Measurements from ENCODE around the gene CCDC14.

Gene CCDC14

DNA sequence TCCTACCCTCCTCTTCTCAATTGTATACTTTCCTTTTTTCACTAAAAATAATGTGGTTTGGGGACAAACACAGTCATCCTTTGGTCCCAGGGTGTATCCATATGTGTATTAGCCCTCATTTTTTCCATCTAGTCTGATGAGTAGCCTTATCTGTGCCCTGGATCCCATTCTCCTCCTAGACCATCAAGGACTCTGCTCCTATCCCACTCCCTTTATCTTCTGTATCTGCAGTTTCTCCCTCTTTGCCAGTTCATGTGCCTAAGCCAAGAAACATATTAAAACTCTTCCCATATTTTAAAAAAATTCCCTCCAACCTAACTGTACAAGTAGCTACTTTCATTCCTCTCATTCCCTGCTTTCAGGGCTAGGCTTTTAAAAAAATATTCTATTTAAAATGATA, 25.2 kb downstream of the CCDC14 start:
- Histone ChIP-seq H3K27ac (ENCODE audit: low read depth, low read length, severe bottlenecking) (no peak overlapping the region), H3K4me3 (ENCODE audit: extremely low read depth, insufficient read depth, low read length, poor library complexity, severe bottlenecking) (no peak overlapping the region), H3K4me1 (ENCODE audit: control insufficient read depth, insufficient read depth, low read length, poor library complexity, severe bottlenecking) (no peaks in the 10 kb centered on the region), H3K36me3 (ENCODE audit: control insufficient read depth, insufficient read depth, low read length) (peaks cover 25% of the 10 kb centered on the region), H3K9me3 (ENCODE audit: control insufficient read depth, low read length) (no peaks in the 10 kb centered on the region)

DNA sequence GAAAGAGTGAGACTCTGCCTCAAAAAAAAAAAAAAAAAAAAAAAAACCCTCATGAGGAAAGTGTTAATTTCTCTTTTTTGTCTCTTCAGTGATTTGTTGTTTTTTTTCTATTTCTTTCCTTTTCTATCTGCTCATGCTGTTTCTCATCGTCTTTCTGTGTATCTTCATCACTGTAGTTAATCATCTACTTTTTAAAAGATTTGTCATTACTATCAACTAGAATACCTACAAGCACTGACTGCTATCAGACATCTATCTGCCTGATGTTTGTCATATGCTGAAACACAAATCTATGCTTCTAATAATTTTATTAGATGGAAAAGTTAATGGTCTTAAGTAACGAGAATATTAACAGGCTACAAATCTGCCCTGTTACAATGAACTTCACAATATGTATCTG, 26.8 kb downstream of the CCDC14 start:
- 90% methylated on average over 1 of the region's 2 CpGs; no CpG with 5 or more reads in 1 of the 2 experiments for WGBS, 2 experiments (ENCODE audit: insufficient coverage in 2 of 2)
- Histone ChIP-seq H3K9me3 (ENCODE audit: control insufficient read depth, low read length) (no peaks in the 10 kb centered on the region), H3K27ac (ENCODE audit: low read depth, low read length, severe bottlenecking) (no peak overlapping the region), H3K36me3 (ENCODE audit: control insufficient read depth, insufficient read depth, low read length) (peaks cover 32% of the 10 kb centered on the region), H3K4me3 (ENCODE audit: extremely low read depth, insufficient read depth, low read length, poor library complexity, severe bottlenecking) (no peak overlapping the region), H3K4me1 (ENCODE audit: control insufficient read depth, insufficient read depth, low read length, poor library complexity, severe bottlenecking) (no peaks in the 10 kb centered on the region)

DNA sequence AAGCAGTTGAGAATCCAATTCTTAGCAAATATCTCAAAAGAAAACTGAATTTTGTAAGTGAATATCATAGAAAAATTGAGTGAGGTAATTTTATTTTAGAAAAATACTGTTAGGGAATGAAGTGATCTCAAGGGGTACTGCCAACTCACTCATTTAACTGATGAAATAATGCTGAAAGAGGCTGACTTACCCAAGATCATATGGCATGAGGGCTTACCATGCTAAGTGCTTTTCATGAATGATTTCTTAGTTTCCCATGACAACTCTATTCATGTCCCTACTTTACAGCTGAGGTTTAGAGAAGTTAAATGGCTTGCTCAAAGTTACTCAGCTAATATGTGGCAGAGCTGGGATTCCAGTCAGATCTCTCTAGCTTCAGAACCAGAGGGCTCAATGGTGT, 30.6 kb downstream of the CCDC14 start:
- no peak overlapping the region for H3K27ac ChIP-seq (ENCODE audit: low read depth, low read length, severe bottlenecking)
- H3K4me3 ChIP-seq (ENCODE audit: extremely low read depth, insufficient read depth, low read length, poor library complexity, severe bottlenecking), result no peak overlapping the region
- peaks cover 52% of the 10 kb centered on the region for H3K36me3 ChIP-seq (ENCODE audit: control insufficient read depth, insufficient read depth, low read length)
- H3K4me1 ChIP-seq (ENCODE audit: control insufficient read depth, insufficient read depth, low read length, poor library complexity, severe bottlenecking), result no peaks in the 10 kb centered on the region
- no peaks in the 10 kb centered on the region for H3K9me3 ChIP-seq (ENCODE audit: control insufficient read depth, low read length)

DNA sequence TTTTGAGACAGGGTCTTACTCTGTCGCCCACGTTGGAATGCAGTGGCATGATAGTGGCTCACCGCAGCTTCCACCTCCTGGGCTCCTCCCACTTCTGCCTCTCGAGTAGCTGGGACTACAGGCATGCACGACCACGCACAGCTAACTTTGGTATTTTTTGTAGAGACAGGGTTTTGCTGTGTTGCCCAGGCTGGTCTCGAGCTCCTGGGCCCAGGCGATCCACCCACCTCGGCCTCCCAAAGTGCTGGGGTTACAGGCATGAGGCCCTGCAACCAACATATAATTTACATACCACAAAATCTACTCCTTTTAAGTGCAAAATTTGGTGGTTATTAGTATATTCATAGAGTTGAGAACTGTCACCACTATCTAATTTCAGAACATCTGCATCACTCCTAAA, 31.7 kb downstream of the CCDC14 start:
- no peaks in the 10 kb centered on the region for H3K9me3 ChIP-seq (ENCODE audit: control insufficient read depth, low read length)
- no peak overlapping the region for H3K4me3 ChIP-seq (ENCODE audit: extremely low read depth, insufficient read depth, low read length, poor library complexity, severe bottlenecking)
- peaks cover 62% of the 10 kb centered on the region for H3K36me3 ChIP-seq (ENCODE audit: control insufficient read depth, insufficient read depth, low read length)
- H3K27ac ChIP-seq (ENCODE audit: low read depth, low read length, severe bottlenecking), result no peak overlapping the region
- no peaks in the 10 kb centered on the region for H3K4me1 ChIP-seq (ENCODE audit: control insufficient read depth, insufficient read depth, low read length, poor library complexity, severe bottlenecking)
- WGBS, 2 experiments (ENCODE audit: insufficient coverage in 2 of 2), result 90% methylated on average over 2 of the region's 9 CpGs; no CpG with 5 or more reads in 1 of the 2 experiments

DNA sequence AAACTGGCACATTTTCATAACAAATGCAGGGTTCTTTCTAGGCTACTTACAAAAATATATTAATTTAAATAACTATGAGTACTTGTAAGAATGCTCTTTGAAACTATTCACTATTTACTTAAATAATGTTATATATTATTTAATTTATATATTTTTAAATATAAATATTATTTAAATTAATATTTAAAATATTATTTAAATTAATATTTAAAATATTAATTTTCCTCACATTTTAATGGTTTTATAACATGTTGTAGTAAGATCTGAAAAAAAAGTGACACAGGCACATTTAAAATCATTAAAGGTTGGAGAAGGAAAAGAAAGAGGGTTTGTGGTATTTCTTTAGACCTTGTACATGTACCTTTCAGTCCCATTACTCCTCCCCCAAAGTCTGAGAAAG, 34.6 kb downstream of the CCDC14 start:
- peaks cover under 1% of the 10 kb centered on the region for H3K9me3 ChIP-seq (ENCODE audit: control insufficient read depth, low read length)
- H3K4me1 ChIP-seq (ENCODE audit: control insufficient read depth, insufficient read depth, low read length, poor library complexity, severe bottlenecking), result no peaks in the 10 kb centered on the region
- no peak overlapping the region for H3K27ac ChIP-seq (ENCODE audit: low read depth, low read length, severe bottlenecking)
- H3K4me3 ChIP-seq (ENCODE audit: extremely low read depth, insufficient read depth, low read length, poor library complexity, severe bottlenecking), result no peak overlapping the region
- H3K36me3 ChIP-seq (ENCODE audit: control insufficient read depth, insufficient read depth, low read length), result peaks cover 70% of the 10 kb centered on the region

DNA sequence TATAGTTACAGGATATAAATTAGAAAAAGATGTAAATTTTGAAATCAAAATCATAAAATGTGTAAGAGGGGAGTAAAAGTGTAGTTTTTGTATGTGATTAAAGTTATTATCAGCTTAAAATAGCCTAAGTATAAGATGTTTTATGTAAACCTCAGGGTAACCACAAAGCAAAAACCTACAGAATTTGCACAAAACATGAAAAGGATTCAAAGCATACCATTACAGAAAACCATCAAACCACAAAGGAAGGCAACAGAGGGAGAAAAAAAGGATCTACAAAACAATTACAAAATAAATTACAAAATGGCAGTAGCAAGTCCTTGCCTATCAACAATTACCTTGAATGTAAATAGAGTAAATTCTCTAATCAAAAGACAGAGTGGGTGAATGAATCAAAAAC, 40.2 kb downstream of the CCDC14 start:
- Histone ChIP-seq H3K9me3 (ENCODE audit: control insufficient read depth, low read length) (peaks cover 14% of the 10 kb centered on the region), H3K4me1 (ENCODE audit: control insufficient read depth, insufficient read depth, low read length, poor library complexity, severe bottlenecking) (no peaks in the 10 kb centered on the region), H3K36me3 (ENCODE audit: control insufficient read depth, insufficient read depth, low read length) (peaks cover 58% of the 10 kb centered on the region), H3K4me3 (ENCODE audit: extremely low read depth, insufficient read depth, low read length, poor library complexity, severe bottlenecking) (no peak overlapping the region), H3K27ac (ENCODE audit: low read depth, low read length, severe bottlenecking) (no peak overlapping the region)

DNA sequence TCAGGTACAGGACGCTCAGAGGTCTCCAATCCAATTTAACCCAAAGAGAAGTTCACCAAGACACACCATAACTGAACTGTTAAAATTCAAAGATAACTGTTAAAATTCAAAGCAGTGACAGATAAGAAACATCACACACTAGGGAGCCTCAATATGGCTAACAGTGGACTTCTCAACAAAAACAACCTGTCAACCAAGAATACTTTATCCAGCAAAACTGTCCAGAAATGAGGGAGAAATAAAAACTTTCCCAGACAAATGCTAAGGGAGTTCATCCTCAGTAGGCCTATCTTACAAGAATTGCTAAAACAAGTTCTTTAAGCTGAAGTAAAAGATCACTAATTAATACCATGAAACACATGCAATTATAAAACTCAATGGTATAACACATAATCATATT, 40.6 kb downstream of the CCDC14 start:
- WGBS, 2 experiments (ENCODE audit: insufficient coverage in 2 of 2), result 100% methylated on average over 1 of the region's 1 CpG; no CpG with 5 or more reads in 1 of the 2 experiments

DNA sequence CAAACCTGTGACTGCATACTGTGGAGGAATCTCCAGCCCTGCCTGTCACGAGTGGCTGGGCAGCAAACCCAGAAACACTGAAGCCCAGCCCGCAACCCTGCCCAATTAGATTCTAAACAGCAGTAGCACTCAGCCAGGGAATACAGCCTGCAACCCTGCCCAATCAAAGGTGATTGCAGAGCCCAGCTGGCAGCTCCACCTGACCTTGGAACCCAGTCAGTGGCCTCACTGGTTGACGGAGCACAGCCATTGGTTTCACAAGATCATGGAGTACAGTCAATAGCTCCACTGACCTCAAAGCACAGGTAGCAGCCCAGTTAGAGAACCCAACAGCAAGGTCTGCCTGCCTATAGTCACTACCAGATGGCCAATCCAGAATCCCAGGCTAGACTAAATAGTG, 41.7 kb downstream of the CCDC14 start:
- Histone ChIP-seq H3K4me3 (ENCODE audit: extremely low read depth, insufficient read depth, low read length, poor library complexity, severe bottlenecking) (no peak overlapping the region), H3K9me3 (ENCODE audit: control insufficient read depth, low read length) (peaks cover 14% of the 10 kb centered on the region), H3K27ac (ENCODE audit: low read depth, low read length, severe bottlenecking) (no peak overlapping the region), H3K36me3 (ENCODE audit: control insufficient read depth, insufficient read depth, low read length) (peaks cover 57% of the 10 kb centered on the region), H3K4me1 (ENCODE audit: control insufficient read depth, insufficient read depth, low read length, poor library complexity, severe bottlenecking) (no peaks in the 10 kb centered on the region)
- WGBS, 2 experiments (ENCODE audit: insufficient coverage in 2 of 2), result 93 to 100% methylated on average over 3 of the region's 3 CpGs

More for the DNA sequence above, 40.6 kb downstream of the CCDC14 start:
- H3K9me3 ChIP-seq (ENCODE audit: control insufficient read depth, low read length), result peaks cover 14% of the 10 kb centered on the region
- no peak overlapping the region for H3K4me3 ChIP-seq (ENCODE audit: extremely low read depth, insufficient read depth, low read length, poor library complexity, severe bottlenecking)
- no peak overlapping the region for H3K27ac ChIP-seq (ENCODE audit: low read depth, low read length, severe bottlenecking)
- peaks cover 58% of the 10 kb centered on the region for H3K36me3 ChIP-seq (ENCODE audit: control insufficient read depth, insufficient read depth, low read length)
- no peaks in the 10 kb centered on the region for H3K4me1 ChIP-seq (ENCODE audit: control insufficient read depth, insufficient read depth, low read length, poor library complexity, severe bottlenecking)

DNA sequence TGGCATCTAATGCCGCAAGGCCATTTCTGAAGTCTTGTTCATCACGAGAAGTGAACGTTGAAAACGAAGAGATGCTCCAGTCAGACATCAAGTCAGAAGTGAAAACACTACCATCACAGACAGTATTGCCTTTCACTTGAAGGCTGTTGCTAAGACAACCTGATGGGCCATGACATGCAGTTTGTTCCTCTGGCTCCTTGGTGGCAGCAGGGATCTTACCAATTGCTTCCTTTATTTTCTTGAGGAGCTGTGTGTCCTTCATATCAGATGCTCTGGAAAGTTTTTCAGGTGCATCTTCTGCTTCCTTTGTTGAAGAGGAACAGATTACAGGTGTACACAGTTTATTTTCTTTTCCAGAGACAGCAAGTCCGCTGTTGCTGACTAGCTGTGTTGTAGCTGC, 46.2 kb downstream of the CCDC14 start:
- H3K36me3 ChIP-seq (ENCODE audit: control insufficient read depth, insufficient read depth, low read length), result peaks cover 27% of the 10 kb centered on the region
- no peak overlapping the region for H3K4me3 ChIP-seq (ENCODE audit: extremely low read depth, insufficient read depth, low read length, poor library complexity, severe bottlenecking)
- no peaks in the 10 kb centered on the region for H3K9me3 ChIP-seq (ENCODE audit: control insufficient read depth, low read length)
- H3K4me1 ChIP-seq (ENCODE audit: control insufficient read depth, insufficient read depth, low read length, poor library complexity, severe bottlenecking), result no peaks in the 10 kb centered on the region
- no peak overlapping the region for H3K27ac ChIP-seq (ENCODE audit: low read depth, low read length, severe bottlenecking)
- 97 to 100% methylated on average over 4 of the region's 5 CpGs for WGBS, 2 experiments (ENCODE audit: insufficient coverage in 2 of 2)

DNA sequence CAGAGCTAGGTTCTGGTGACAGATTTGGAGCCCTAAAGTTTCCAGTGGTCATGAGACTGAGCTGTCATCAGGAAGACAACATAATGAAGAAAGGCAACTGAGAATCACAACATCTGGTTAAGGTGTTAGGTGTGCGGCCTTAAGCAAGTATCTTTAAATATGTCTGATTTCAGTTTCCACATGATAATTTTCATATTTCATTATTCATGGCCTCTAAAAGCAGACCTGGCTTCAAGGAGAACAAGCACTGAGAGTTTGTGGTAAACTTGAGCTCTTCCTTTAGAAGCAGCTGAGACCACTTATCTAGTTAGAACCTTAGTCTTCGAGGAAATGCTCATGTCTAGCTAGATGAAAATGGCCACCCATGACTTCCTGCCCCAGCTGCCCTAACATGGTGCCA, 51.2 kb downstream of the CCDC14 start:
- no peaks in the 10 kb centered on the region for H3K4me1 ChIP-seq (ENCODE audit: control insufficient read depth, insufficient read depth, low read length, poor library complexity, severe bottlenecking)
- 100% methylated on average over 1 of the region's 2 CpGs for WGBS, 2 experiments (ENCODE audit: insufficient coverage in 2 of 2)
- H3K9me3 ChIP-seq (ENCODE audit: control insufficient read depth, low read length), result no peaks in the 10 kb centered on the region
- no peak overlapping the region for H3K27ac ChIP-seq (ENCODE audit: low read depth, low read length, severe bottlenecking)
- H3K36me3 ChIP-seq (ENCODE audit: control insufficient read depth, insufficient read depth, low read length), result peaks cover 2% of the 10 kb centered on the region
- no peak overlapping the region for H3K4me3 ChIP-seq (ENCODE audit: extremely low read depth, insufficient read depth, low read length, poor library complexity, severe bottlenecking)

DNA sequence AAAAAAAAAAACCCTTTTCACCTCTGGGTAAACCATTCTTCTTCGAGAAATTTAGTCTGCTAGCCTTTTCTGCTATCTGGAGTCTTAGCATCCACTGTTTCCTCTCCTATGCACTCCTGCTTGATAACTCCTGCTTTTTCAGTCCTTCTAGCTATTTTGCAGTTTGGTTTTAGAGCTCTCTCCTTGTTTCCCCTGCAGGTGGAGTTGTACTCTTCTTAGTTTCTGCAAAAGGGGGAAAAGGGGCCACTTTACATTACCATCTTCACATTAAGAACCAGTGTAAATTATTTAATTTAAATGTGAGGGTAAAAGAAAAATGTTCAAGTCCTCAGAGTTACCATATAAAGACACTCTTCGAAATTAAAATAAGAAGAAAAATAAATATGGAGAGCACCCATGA, 53.3 kb downstream of the CCDC14 start:
- Histone ChIP-seq H3K4me3 (ENCODE audit: extremely low read depth, insufficient read depth, low read length, poor library complexity, severe bottlenecking) (no peak overlapping the region), H3K36me3 (ENCODE audit: control insufficient read depth, insufficient read depth, low read length) (no peaks in the 10 kb centered on the region), H3K4me1 (ENCODE audit: control insufficient read depth, insufficient read depth, low read length, poor library complexity, severe bottlenecking) (no peaks in the 10 kb centered on the region), H3K27ac (ENCODE audit: low read depth, low read length, severe bottlenecking) (no peak overlapping the region), H3K9me3 (ENCODE audit: control insufficient read depth, low read length) (no peaks in the 10 kb centered on the region)
- 89 to 94% methylated on average over 1 of the region's 2 CpGs for WGBS, 2 experiments (ENCODE audit: insufficient coverage in 2 of 2)

DNA sequence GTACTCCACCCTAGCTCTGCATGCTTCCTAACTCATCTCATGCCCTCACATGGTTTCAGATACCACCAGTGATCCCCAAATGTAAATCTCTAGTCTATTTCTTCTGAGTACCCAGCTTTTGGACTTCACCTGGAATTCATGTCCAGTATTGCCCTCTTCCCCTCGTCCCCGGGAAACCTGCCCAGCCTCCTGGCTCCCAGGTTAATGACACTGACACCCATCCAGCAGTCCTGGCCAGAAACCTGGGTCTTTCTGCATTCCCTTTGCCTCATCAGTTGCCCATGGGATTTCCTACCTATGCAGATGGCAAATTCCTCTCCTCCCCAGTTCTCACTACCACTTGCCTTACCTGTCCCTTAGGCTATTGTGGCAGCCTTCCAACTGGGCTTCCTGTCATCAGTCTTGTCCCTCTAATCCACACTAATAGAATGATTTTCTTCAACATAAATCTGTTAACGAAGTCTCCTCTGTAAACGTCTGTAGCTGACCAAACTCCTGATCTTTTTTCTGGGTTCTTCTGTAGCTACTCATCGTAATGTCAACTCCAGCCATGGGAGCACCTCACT, 61.6 kb downstream of the CCDC14 start:
- peaks cover under 1% of the 10 kb centered on the region for H3K9me3 ChIP-seq (ENCODE audit: control insufficient read depth, low read length)
- no peak overlapping the region for H3K27ac ChIP-seq (ENCODE audit: low read depth, low read length, severe bottlenecking)
- no peaks in the 10 kb centered on the region for H3K4me1 ChIP-seq (ENCODE audit: control insufficient read depth, insufficient read depth, low read length, poor library complexity, severe bottlenecking)
- 77 to 89% methylated on average over 5 of the region's 5 CpGs for WGBS, 2 experiments (ENCODE audit: insufficient coverage in 2 of 2)
- H3K36me3 ChIP-seq (ENCODE audit: control insufficient read depth, insufficient read depth, low read length), result no peaks in the 10 kb centered on the region
- no peak overlapping the region for H3K4me3 ChIP-seq (ENCODE audit: extremely low read depth, insufficient read depth, low read length, poor library complexity, severe bottlenecking)

Data from mesodermal cell (in vitro differentiated cells).